ENCODE measurements around the gene BRD7. TPM values are rescaled to one million over a fixed set of nuclear protein-coding genes. Genes with fewer than 3 reads are reported as not detected.
A peak's percentile ranks its signal among the peaks of the same experiment; 100 is the strongest.

Gene BRD7
- 10 to 100 TPM; 56.9 to 63.5 TPM for total RNA-seq

GRCh38 chr16:50368410-50369132 is at the start of gene BRD7:
Gene BRD7 (minus strand): TSS chr16:50368988. CDS start chr16:50368774, 214 bp downstream.
- peak; percentile 32 for TF ChIP-seq CTCF (IDR thresholded peaks at IDR 0.05)
- H3K9me3 ChIP-seq = no peaks in the 10 kb centered on the region
- H3K27me3 ChIP-seq (replicated peaks; ENCODE audit: insufficient read depth) = no peaks in the 10 kb centered on the region
- H3K27ac ChIP-seq = peak within 1 kb of the TSS; percentile 65 to 77
- peak; percentile 59 for ATAC-seq (ENCODE audit: insufficient number of reproducible peaks, low FRiP score, low read depth)
- H3K4me1 ChIP-seq (ENCODE audit: control insufficient read depth in 1 of 2, low read depth in 2 of 2) = peaks cover 32 to 57% of the 10 kb centered on the region in 2 donors
- no peak for DNase-seq (ENCODE audit: low spot score)
- H3K36me3 ChIP-seq = no peaks in the 10 kb centered on the region
- H3K4me3 ChIP-seq = peak within 1 kb of the TSS; percentile 98

GRCh38 chr16:50416388-50416787 is 47.6 kb upstream of the BRD7 start:
- H3K9me3 ChIP-seq = peaks cover 27% of the 10 kb centered on the region
- H3K27me3 ChIP-seq (replicated peaks; ENCODE audit: insufficient read depth) = no peaks in the 10 kb centered on the region
- H3K36me3 ChIP-seq = no peaks in the 10 kb centered on the region
- no peak overlapping the region for H3K27ac ChIP-seq
- ATAC-seq (ENCODE audit: insufficient number of reproducible peaks, low FRiP score, low read depth) (no peak), DNase-seq (ENCODE audit: low spot score) (no peak)
- no peak for TF ChIP-seq CTCF (IDR thresholded peaks at IDR 0.05)
- no peaks in the 10 kb centered on the region for H3K4me1 ChIP-seq (ENCODE audit: control insufficient read depth in 1 of 2, low read depth in 2 of 2)
- no peak overlapping the region for H3K4me3 ChIP-seq

GRCh38 chr16:50414152-50414551 is 45.4 kb upstream of the BRD7 start:
- no peak for TF ChIP-seq CTCF (IDR thresholded peaks at IDR 0.05)
- Histone ChIP-seq H3K27me3 (replicated peaks; ENCODE audit: insufficient read depth) (no peaks in the 10 kb centered on the region), H3K9me3 (peaks cover 20% of the 10 kb centered on the region), H3K27ac (no peak overlapping the region), H3K4me3 (no peak overlapping the region), H3K36me3 (no peaks in the 10 kb centered on the region), H3K4me1 (ENCODE audit: control insufficient read depth in 1 of 2, low read depth in 2 of 2) (no peaks in the 10 kb centered on the region)
- no peak for DNase-seq (ENCODE audit: low spot score)
- no peak for ATAC-seq (ENCODE audit: insufficient number of reproducible peaks, low FRiP score, low read depth)

GRCh38 chr16:50411034-50411433 is 42.2 kb upstream of the BRD7 start:
- Histone ChIP-seq H3K27ac (no peak overlapping the region), H3K36me3 (no peaks in the 10 kb centered on the region), H3K27me3 (replicated peaks; ENCODE audit: insufficient read depth) (no peaks in the 10 kb centered on the region), H3K9me3 (peaks cover 1% of the 10 kb centered on the region), H3K4me1 (ENCODE audit: control insufficient read depth in 1 of 2, low read depth in 2 of 2) (no peaks in the 10 kb centered on the region), H3K4me3 (no peak overlapping the region)
- ATAC-seq (ENCODE audit: insufficient number of reproducible peaks, low FRiP score, low read depth) = no peak
- DNase-seq (ENCODE audit: low spot score) = no peak
- TF ChIP-seq CTCF (IDR thresholded peaks at IDR 0.05) = no peak

DNA sequence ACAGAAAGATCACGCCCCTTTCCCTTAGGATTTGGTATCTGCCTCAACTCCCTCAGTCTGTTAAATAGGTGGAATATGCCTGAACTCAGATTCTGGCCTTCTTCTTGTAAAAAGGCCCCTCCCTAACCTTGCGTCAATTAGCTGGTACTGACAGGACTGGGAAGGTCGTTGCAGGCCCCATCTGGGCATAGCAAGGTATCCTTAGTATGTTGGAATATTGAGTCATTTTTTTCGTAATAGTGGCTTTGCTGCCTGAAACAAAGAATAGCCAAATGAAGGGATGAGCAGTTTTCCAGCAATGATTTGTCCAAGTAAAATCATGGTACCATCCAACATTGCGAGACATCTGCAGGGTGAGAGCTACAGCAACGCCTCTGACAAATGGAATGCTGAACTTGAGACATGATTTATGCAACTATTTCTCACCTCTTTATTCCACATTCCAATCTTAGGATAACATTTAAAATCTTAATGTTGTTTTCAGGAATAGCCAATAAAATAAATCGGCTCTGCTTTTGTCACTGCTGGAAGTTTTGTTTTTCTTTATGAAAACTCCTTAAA is 39.3 kb upstream of the BRD7 start:
- no peak for ATAC-seq (ENCODE audit: insufficient number of reproducible peaks, low FRiP score, low read depth)
- H3K4me1 ChIP-seq (ENCODE audit: control insufficient read depth in 1 of 2, low read depth in 2 of 2) = peaks cover 0 to 11% of the 10 kb centered on the region in 2 donors
- H3K36me3 ChIP-seq = no peaks in the 10 kb centered on the region
- no peak overlapping the region for H3K4me3 ChIP-seq
- no peaks in the 10 kb centered on the region for H3K9me3 ChIP-seq
- no peak for TF ChIP-seq CTCF (IDR thresholded peaks at IDR 0.05)
- DNase-seq (ENCODE audit: low spot score) = no peak
- no peak overlapping the region for H3K27ac ChIP-seq
- H3K27me3 ChIP-seq (replicated peaks; ENCODE audit: insufficient read depth) = no peaks in the 10 kb centered on the region
